ENCODE measurements around the gene COBL. TPM values are rescaled to one million over a fixed set of nuclear protein-coding genes. Genes with fewer than 3 reads are reported as not detected.

COBL gene
- total RNA-seq, 1 donor from 2014 or later: 0.05 TPM

DNA sequence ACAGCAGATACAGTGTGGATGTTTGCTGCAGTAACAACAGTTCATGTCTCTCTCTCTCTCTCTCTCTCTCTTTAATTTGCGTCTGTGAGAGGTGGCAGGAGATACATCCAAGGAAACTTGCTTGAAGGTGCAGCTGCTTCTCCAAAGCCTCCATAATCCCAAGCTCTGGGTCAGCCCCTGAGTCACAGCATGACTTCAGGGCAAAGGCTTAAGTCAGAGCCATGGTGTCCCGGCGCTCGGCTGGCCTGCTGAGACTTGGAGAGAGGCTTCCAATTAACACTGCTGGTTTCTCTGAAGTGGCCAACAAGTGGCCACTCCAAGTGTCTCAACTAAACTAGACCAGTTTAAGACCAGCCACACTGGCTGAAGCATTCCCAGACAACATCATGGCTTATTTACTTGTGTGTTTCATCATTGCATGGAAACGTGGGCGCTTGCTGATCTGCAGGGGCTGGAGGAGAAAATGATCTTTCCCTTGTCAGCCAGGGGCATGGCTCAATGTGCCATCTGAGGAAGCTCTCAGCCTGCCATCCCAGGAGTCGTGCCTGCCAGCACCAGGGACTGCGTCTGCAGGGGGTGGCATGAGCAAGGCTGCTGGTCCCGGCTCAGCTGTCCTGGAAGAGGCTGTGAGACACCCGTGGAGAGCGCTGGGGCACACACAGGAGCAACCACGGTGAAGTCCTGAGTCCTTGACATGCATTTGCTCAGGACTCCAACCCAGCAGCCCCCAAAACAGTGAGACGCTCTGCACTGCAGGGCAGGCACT, 254.2 kb downstream of the COBL start:
- Mint-ChIP-seq H3K4me3 (no peak overlapping the region), H3K27ac (ENCODE audit: unreplicated experiment) (no peak overlapping the region)
- DNase-seq (ENCODE audit: low read depth, low spot score): no peak

GRCh38 chr7:51060536-51060935, 256.1 kb downstream of the COBL start:
- peaks cover 2% of the 10 kb centered on the region for H3K9me3 Mint-ChIP-seq
- no peaks in the 10 kb centered on the region for H3K27me3 Mint-ChIP-seq (ENCODE audit: low read depth)
- DNase-seq (ENCODE audit: low read depth, low spot score): no peak
- TF ChIP-seq CTCF (conservative IDR thresholded peaks at IDR 0.05): no peak
- H3K36me3 Mint-ChIP-seq (ENCODE audit: low read depth): no peaks in the 10 kb centered on the region
- H3K4me1 Mint-ChIP-seq: no peaks in the 10 kb centered on the region
- H3K4me3 Mint-ChIP-seq: no peak overlapping the region
- H3K27ac Mint-ChIP-seq (ENCODE audit: unreplicated experiment): peak overlapping the region; percentile 83

More for the DNA sequence above, 254.2 kb downstream of the COBL start:
- peaks cover 2% of the 10 kb centered on the region for H3K9me3 Mint-ChIP-seq
- no peaks in the 10 kb centered on the region for H3K27me3 Mint-ChIP-seq (ENCODE audit: low read depth)
- TF ChIP-seq CTCF (conservative IDR thresholded peaks at IDR 0.05): no peak
- H3K4me1 Mint-ChIP-seq: peaks cover under 1% of the 10 kb centered on the region
- H3K36me3 Mint-ChIP-seq (ENCODE audit: low read depth): no peaks in the 10 kb centered on the region

- no peak for DNase-seq (ENCODE audit: low read depth, low spot score)
- no peak for TF ChIP-seq CTCF (conservative IDR thresholded peaks at IDR 0.05)
- Mint-ChIP-seq H3K4me1 (no peaks in the 10 kb centered on the region), H3K27me3 (ENCODE audit: low read depth) (no peaks in the 10 kb centered on the region), H3K9me3 (peaks cover 2% of the 10 kb centered on the region), H3K27ac (ENCODE audit: unreplicated experiment) (peak overlapping the region; percentile 62), H3K36me3 (ENCODE audit: low read depth) (no peaks in the 10 kb centered on the region), H3K4me3 (no peak overlapping the region)
Measured at GRCh38 chr7:51059504-51060142, 257.0 kb downstream of the COBL start.

DNA sequence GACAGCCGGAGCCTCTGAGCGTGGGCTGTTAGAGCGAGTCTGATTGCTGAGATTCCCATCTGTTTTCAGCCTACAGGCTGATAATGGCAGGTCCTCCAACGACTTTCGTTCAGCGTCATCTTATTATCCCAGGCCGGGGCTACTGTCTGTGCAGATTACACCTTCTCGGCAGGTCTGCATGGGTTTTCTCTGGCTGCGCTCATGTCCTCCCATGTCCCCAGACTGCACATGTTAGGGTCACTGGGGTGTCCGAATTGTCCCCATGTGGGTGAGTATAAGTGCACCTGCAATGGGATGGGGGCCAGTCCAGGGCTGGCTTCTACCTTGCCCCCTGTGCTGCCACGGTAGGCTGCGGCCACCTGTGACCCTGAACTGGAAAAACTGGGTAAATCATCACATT, 257.8 kb downstream of the COBL start:
- no peaks in the 10 kb centered on the region for H3K36me3 Mint-ChIP-seq (ENCODE audit: low read depth)
- no peak overlapping the region for H3K4me3 Mint-ChIP-seq
- peaks cover 2% of the 10 kb centered on the region for H3K9me3 Mint-ChIP-seq
- no peaks in the 10 kb centered on the region for H3K27me3 Mint-ChIP-seq (ENCODE audit: low read depth)
- TF ChIP-seq CTCF (conservative IDR thresholded peaks at IDR 0.05): no peak
- no peak for DNase-seq (ENCODE audit: low read depth, low spot score)
- no peak overlapping the region for H3K27ac Mint-ChIP-seq (ENCODE audit: unreplicated experiment)
- H3K4me1 Mint-ChIP-seq: no peaks in the 10 kb centered on the region

GRCh38 chr7:51055039-51055840, 261.4 kb downstream of the COBL start:
- no peak for TF ChIP-seq CTCF (conservative IDR thresholded peaks at IDR 0.05)
- DNase-seq (ENCODE audit: low read depth, low spot score): no peak
- no peaks in the 10 kb centered on the region for H3K4me1 Mint-ChIP-seq
- H3K9me3 Mint-ChIP-seq: peaks cover 2% of the 10 kb centered on the region
- H3K27me3 Mint-ChIP-seq (ENCODE audit: low read depth): no peaks in the 10 kb centered on the region
- no peak overlapping the region for H3K4me3 Mint-ChIP-seq
- no peaks in the 10 kb centered on the region for H3K36me3 Mint-ChIP-seq (ENCODE audit: low read depth)
- no peak overlapping the region for H3K27ac Mint-ChIP-seq (ENCODE audit: unreplicated experiment)

All from neural crest cell (in vitro differentiated cells).